GM12873 (cell line): ENCODE measurements around the gene PSENEN.

ENCODE experiments used
- TF ChIP-seq, protein P1 (sequence below): IDR thresholded peaks from 2 replicates; pipeline ENCODE4 v1.5.1; 2012; ENCODE audit warnings: low read depth, mild to moderate bottlenecking, moderate library complexity, low read length, control low read depth; ENCODE audit not compliant: insufficient read depth; ENCODE audit errors: missing control alignments

Gene PSENEN

DNA sequence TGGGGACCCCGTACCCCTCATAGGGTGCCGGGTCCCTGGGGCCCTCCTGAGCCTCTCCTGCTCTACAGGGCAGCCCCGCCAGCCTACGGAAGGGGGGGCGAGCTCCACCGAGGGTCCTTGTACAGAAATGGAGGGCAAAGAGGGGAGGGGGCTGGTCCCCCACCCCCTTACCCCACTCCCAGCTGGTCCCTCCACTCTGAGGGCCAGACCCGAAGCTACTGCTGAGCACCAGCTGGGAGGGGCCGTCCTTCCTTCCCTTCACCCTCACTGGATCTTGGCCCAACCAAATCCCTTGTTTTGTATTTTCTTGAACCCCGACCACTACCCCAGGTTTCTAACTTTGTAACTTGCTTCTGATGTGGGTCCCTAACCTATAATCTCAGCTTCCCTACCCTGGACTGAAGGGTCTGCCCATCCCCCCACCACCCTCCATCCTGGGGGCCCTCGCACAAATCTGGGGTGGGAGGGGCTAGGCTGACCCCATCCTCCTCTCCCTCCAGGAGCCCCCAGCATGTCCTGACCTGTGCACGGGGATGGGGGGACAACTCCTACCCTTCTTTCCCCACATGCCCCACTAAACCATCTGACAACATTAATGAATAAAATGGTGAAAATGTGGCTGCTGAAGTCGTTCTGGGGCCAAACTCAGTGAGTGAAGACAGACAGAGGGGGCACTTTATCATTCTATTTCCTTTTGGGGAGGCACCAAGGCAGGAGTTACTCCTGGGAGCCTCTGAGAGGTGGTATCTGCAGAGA is 42.9 kb downstream of the PSENEN start:
- TF ChIP-seq, protein P1, sequence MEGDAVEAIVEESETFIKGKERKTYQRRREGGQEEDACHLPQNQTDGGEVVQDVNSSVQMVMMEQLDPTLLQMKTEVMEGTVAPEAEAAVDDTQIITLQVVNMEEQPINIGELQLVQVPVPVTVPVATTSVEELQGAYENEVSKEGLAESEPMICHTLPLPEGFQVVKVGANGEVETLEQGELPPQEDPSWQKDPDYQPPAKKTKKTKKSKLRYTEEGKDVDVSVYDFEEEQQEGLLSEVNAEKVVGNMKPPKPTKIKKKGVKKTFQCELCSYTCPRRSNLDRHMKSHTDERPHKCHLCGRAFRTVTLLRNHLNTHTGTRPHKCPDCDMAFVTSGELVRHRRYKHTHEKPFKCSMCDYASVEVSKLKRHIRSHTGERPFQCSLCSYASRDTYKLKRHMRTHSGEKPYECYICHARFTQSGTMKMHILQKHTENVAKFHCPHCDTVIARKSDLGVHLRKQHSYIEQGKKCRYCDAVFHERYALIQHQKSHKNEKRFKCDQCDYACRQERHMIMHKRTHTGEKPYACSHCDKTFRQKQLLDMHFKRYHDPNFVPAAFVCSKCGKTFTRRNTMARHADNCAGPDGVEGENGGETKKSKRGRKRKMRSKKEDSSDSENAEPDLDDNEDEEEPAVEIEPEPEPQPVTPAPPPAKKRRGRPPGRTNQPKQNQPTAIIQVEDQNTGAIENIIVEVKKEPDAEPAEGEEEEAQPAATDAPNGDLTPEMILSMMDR = no peak

DNA sequence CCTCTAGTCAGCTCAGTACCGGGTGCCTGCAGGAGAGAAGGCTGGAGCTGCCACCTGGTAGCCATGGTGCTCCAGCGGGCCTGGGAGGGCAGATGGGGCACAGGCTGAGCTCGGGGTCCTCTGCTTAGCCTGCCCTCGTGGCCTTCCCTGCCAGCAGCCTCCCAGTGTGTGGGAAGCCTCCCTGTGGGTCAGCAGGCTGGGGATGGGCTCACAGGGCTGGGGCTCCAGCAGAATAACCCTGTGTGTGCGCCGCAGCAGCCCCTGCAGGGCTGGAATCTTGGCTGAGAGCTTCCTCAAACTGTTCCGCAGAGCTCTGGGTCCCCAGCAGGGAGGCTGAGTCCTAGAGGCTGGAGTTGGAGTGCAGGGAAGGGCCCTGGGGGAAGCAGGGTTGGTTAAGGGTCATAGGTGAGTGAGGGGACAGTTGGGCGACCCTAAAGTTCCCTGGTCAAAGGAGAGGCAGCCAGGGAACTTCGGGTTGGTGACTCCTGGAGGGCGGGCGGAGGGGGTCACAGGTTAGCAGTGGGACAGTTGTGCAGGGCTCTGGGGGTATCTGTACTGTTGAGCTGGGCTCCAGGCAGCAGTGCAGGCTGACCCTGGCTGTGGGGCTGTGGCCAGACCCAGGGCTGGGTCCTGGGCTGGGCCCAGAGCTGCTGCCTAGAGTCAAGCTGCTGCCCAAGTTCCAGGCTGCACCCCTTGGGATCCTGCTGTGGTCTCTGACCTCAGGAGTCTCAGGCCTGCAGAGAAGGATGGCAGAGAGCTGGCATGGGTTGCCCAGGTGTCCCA is 43.9 kb downstream of the PSENEN start:
- TF ChIP-seq, protein P1 = no peak

GRCh38 chr19:35789978-35790944 is 44.8 kb downstream of the PSENEN start:
- TF ChIP-seq, protein P1 = no peak

GRCh38 chr19:35790981-35791813 is 45.7 kb downstream of the PSENEN start:
- TF ChIP-seq, protein P1 = peak; percentile 44

GRCh38 chr19:35791814-35792279 is 46.4 kb downstream of the PSENEN start:
- TF ChIP-seq, protein P1 = no peak

GRCh38 chr19:35792312-35792711 is 46.9 kb downstream of the PSENEN start:
- TF ChIP-seq, protein P1 = no peak
